ENCODE data around the gene WDR36.

WDR36 gene

GRCh38 chr5:111071413-111071812, 20.7 kb upstream of the WDR36 start, which contains the start of gene TSLP:
Gene TSLP, plus strand, starts transcription at chr5:111071713. Its CDS starts 178 bp downstream, at chr5:111071891.
- no peak for TF ChIP-seq CTCF (IDR thresholded peaks at IDR 0.05)
- Mint-ChIP-seq H3K27me3 (ENCODE audit: low read depth, poor library complexity) (peaks cover 98% of the 10 kb centered on the region), H3K4me1 (peaks cover 26% of the 10 kb centered on the region), H3K27ac (no peak within 1 kb of the TSS), H3K9me3 (no peaks in the 10 kb centered on the region), H3K36me3 (ENCODE audit: low read depth) (no peaks in the 10 kb centered on the region), H3K4me3 (peak within 1 kb of the TSS; percentile 88)
- DNase-seq: no peak

GRCh38 chr5:111072949-111073682, 19.0 kb upstream of the WDR36 start:
- TF ChIP-seq CTCF (IDR thresholded peaks at IDR 0.05): peak; percentile 7
- Mint-ChIP-seq H3K4me3 (peak overlapping the region; percentile 88), H3K36me3 (ENCODE audit: low read depth) (no peaks in the 10 kb centered on the region), H3K9me3 (no peaks in the 10 kb centered on the region), H3K27ac (no peak overlapping the region), H3K4me1 (peaks cover 26% of the 10 kb centered on the region), H3K27me3 (ENCODE audit: low read depth, poor library complexity) (peaks cover 97% of the 10 kb centered on the region)
- peak; percentile 84 for DNase-seq

- H3K36me3 Mint-ChIP-seq (ENCODE audit: low read depth): no peaks in the 10 kb centered on the region
- no peak for TF ChIP-seq CTCF (IDR thresholded peaks at IDR 0.05)
- peak overlapping the region; percentile 88 for H3K4me3 Mint-ChIP-seq
- no peak overlapping the region for H3K27ac Mint-ChIP-seq
- H3K9me3 Mint-ChIP-seq: no peaks in the 10 kb centered on the region
- H3K27me3 Mint-ChIP-seq (ENCODE audit: low read depth, poor library complexity): peaks cover 93% of the 10 kb centered on the region
- no peak for DNase-seq
- H3K4me1 Mint-ChIP-seq: peaks cover 26% of the 10 kb centered on the region
Observed at GRCh38 chr5:111074244-111074643, 17.9 kb upstream of the WDR36 start.

- Mint-ChIP-seq H3K27ac (no peak overlapping the region), H3K4me1 (peaks cover 20% of the 10 kb centered on the region), H3K27me3 (ENCODE audit: low read depth, poor library complexity) (peaks cover 90% of the 10 kb centered on the region), H3K4me3 (no peak overlapping the region), H3K36me3 (ENCODE audit: low read depth) (no peaks in the 10 kb centered on the region), H3K9me3 (no peaks in the 10 kb centered on the region)
- DNase-seq: no peak
- no peak for TF ChIP-seq CTCF (IDR thresholded peaks at IDR 0.05)
Observed at GRCh38 chr5:111075520-111075919, 16.6 kb upstream of the WDR36 start.

GRCh38 chr5:111076091-111076490, 16.1 kb upstream of the WDR36 start:
- Mint-ChIP-seq H3K9me3 (no peaks in the 10 kb centered on the region), H3K27me3 (ENCODE audit: low read depth, poor library complexity) (peaks cover 90% of the 10 kb centered on the region), H3K36me3 (ENCODE audit: low read depth) (no peaks in the 10 kb centered on the region), H3K4me3 (no peak overlapping the region), H3K4me1 (peaks cover 14% of the 10 kb centered on the region), H3K27ac (no peak overlapping the region)
- no peak for TF ChIP-seq CTCF (IDR thresholded peaks at IDR 0.05)
- no peak for DNase-seq

GRCh38 chr5:111077678-111078077, 14.5 kb upstream of the WDR36 start:
- H3K27me3 Mint-ChIP-seq (ENCODE audit: low read depth, poor library complexity): peaks cover 90% of the 10 kb centered on the region

More at GRCh38 chr5:111077678-111078077, 14.5 kb upstream of the WDR36 start:
- H3K36me3 Mint-ChIP-seq (ENCODE audit: low read depth): no peaks in the 10 kb centered on the region
- H3K4me3 Mint-ChIP-seq: no peak overlapping the region
- H3K4me1 Mint-ChIP-seq: peaks cover 9% of the 10 kb centered on the region
- DNase-seq: no peak
- TF ChIP-seq CTCF (IDR thresholded peaks at IDR 0.05): no peak
- no peak overlapping the region for H3K27ac Mint-ChIP-seq
- no peaks in the 10 kb centered on the region for H3K9me3 Mint-ChIP-seq

Measured in nephron progenitor cell (in vitro differentiated cells).